WTC11 (cell line): ENCODE measurements around the gene FAM9C. TPM values are rescaled to one million over a fixed set of nuclear protein-coding genes. Genes with fewer than 3 reads are reported as not detected.

Source experiments
- ATAC-seq: fragments of 200-7000 bp; cut with Tn5 transposase; 2 replicates; pipeline ENCODE4 v1.10.0; 2021; ENCODE audit warnings: mild to moderate bottlenecking, moderate library complexity
- CTCF ChIA-PET: fragments of 300-600 bp; sonication (Branson Sonifier 250); formaldehyde crosslinking; loops from one replicate; lab custom pipeline; 2021; ENCODE audit warnings: antibody characterized with exemption; lab: Charles Lee
- POLR2A ChIA-PET: fragments of 350-600 bp; sonication (Branson Sonifier 250); formaldehyde crosslinking; loops from one replicate; lab custom pipeline; 2021; ENCODE audit warnings: antibody characterized with exemption; lab: Charles Lee
- DNase-seq: peaks from one replicate; pipeline ENCODE4 v3.0.0; 2021; ENCODE audit warnings: low spot score
- H3K27ac Mint-ChIP-seq: 2 replicates; pipeline ENCODE4 v1.8.0; 2021; ENCODE audit warnings: mixed read lengths
- H3K27me3 Mint-ChIP-seq: 2 replicates; pipeline ENCODE4 v1.8.0; 2021; ENCODE audit warnings: low read depth, mild to moderate bottlenecking, moderate library complexity, mixed read lengths
- H3K36me3 Mint-ChIP-seq: 2 replicates; pipeline ENCODE4 v1.8.0; 2021; ENCODE audit warnings: mixed read lengths
- H3K4me1 Mint-ChIP-seq: 2 replicates; pipeline ENCODE4 v1.8.0; 2022; ENCODE audit warnings: mixed read lengths
- H3K4me3 Mint-ChIP-seq: 2 replicates; pipeline ENCODE4 v1.8.0; 2021; ENCODE audit warnings: mild to moderate bottlenecking, moderate library complexity, mixed read lengths
- H3K9me3 Mint-ChIP-seq: 2 replicates; pipeline ENCODE4 v1.8.0; 2021; ENCODE audit warnings: mixed read lengths
- CREB1 ChIP-seq: sonication (generic); formaldehyde crosslinking; IDR thresholded peaks from 2 replicates; pipeline ENCODE4 v1.8.0; 2023; ENCODE audit warnings: mild to moderate bottlenecking, missing genetic modification reagents
- FOXJ3 ChIP-seq: sonication (generic); formaldehyde crosslinking; IDR thresholded peaks from 2 replicates; pipeline ENCODE4 v1.9.0; 2021; ENCODE audit warnings: missing genetic modification reagents, mild to moderate bottlenecking, borderline replicate concordance
- FOXK1 ChIP-seq: sonication (generic); formaldehyde crosslinking; IDR thresholded peaks from 2 replicates; pipeline ENCODE4 v1.8.0; 2022; ENCODE audit warnings: mild to moderate bottlenecking, moderate library complexity, missing genetic modification reagents
- GABPB1 ChIP-seq: sonication (generic); formaldehyde crosslinking; IDR thresholded peaks from 2 replicates; pipeline ENCODE4 v1.8.1; 2023; ENCODE audit warnings: mild to moderate bottlenecking, missing genetic modification reagents
- GRHL2 ChIP-seq: fragments of 250-450 bp; sonication (Bioruptor Pico); IDR thresholded peaks from 2 replicates; pipeline ENCODE4 v1.8.0; 2022; ENCODE audit warnings: mild to moderate bottlenecking, moderate library complexity; ENCODE audit not compliant: insufficient replicate concordance, severe bottlenecking
- HMGA2 ChIP-seq: fragments of 250-450 bp; sonication (Bioruptor Pico); IDR thresholded peaks from 2 replicates; pipeline ENCODE4 v1.4.0; 2021; ENCODE audit warnings: mild to moderate bottlenecking, moderate library complexity
- JUN ChIP-seq: sonication (generic); formaldehyde crosslinking; IDR thresholded peaks from 2 replicates; pipeline ENCODE4 v1.8.0; 2023; ENCODE audit warnings: mild to moderate bottlenecking, missing genetic modification reagents
- MYBL2 ChIP-seq: sonication (generic); formaldehyde crosslinking; IDR thresholded peaks from 2 replicates; pipeline ENCODE4 v1.8.1; 2023; ENCODE audit warnings: mild to moderate bottlenecking, moderate library complexity, missing genetic modification reagents
- NFATC4 ChIP-seq: fragments of 250-450 bp; sonication (Bioruptor Pico); IDR thresholded peaks from 2 replicates; pipeline ENCODE4 v1.9.0; 2021; ENCODE audit warnings: mild to moderate bottlenecking
- NFE2L1 ChIP-seq: sonication (generic); formaldehyde crosslinking; IDR thresholded peaks from 2 replicates; pipeline ENCODE4 v1.8.1; 2023; ENCODE audit warnings: missing genetic modification reagents
- NR3C1 ChIP-seq: sonication (generic); formaldehyde crosslinking; conservative IDR thresholded peaks from 2 replicates; pipeline ENCODE4 v1.8.1; 2023; ENCODE audit warnings: low read depth, mild to moderate bottlenecking, missing genetic modification reagents
- SP1 ChIP-seq: sonication (generic); formaldehyde crosslinking; conservative IDR thresholded peaks from 2 replicates; pipeline ENCODE4 v1.8.1; 2022; ENCODE audit warnings: missing genetic modification reagents
- TP53 ChIP-seq: sonication (generic); formaldehyde crosslinking; IDR thresholded peaks from 2 replicates; pipeline ENCODE4 v1.8.1; 2023; ENCODE audit warnings: mild to moderate bottlenecking, missing genetic modification reagents
- ZNF317 ChIP-seq: sonication (generic); formaldehyde crosslinking; IDR thresholded peaks from 2 replicates; pipeline ENCODE4 v1.8.1; 2023; ENCODE audit warnings: low read depth, mild to moderate bottlenecking, moderate library complexity, missing genetic modification reagents, borderline replicate concordance
- ZNF416 ChIP-seq: fragments of 250-450 bp; sonication (Bioruptor Pico); IDR thresholded peaks from 2 replicates; pipeline ENCODE4 v1.9.0; 2021; ENCODE audit warnings: mild to moderate bottlenecking, inconsistent platforms
- total RNA-seq: library from RNA; stranded (reverse); gene quantifications from 3 replicates; pipeline ENCODE4 v1.2.3, GENCODE V29; 2021
- TF ChIP-seq, protein P1 (sequence below): fragments of 250-450 bp; sonication (Bioruptor Pico); IDR thresholded peaks from 2 replicates; pipeline ENCODE4 v1.9.0; 2021; ENCODE audit warnings: mild to moderate bottlenecking
- TF ChIP-seq, protein P2 (sequence below): sonication (generic); formaldehyde crosslinking; IDR thresholded peaks from 2 replicates; pipeline ENCODE4 v1.8.1; 2023; ENCODE audit warnings: mild to moderate bottlenecking, missing genetic modification reagents
- TF ChIP-seq, protein P3 (sequence below): sonication (generic); formaldehyde crosslinking; conservative IDR thresholded peaks from 2 replicates; pipeline ENCODE4 v1.8.1; 2023; ENCODE audit warnings: mild to moderate bottlenecking, low read depth, missing genetic modification reagents, moderate library complexity
- TF ChIP-seq, protein P4 (sequence below): sonication (generic); formaldehyde crosslinking; IDR thresholded peaks from 2 replicates; pipeline ENCODE4 v1.8.0; 2023; ENCODE audit warnings: missing genetic modification reagents
- TF ChIP-seq, protein P5 (sequence below): fragments of 250-450 bp; sonication (Bioruptor Pico); IDR thresholded peaks from 2 replicates; pipeline ENCODE4 v2.1.2; 2022; ENCODE audit warnings: mild to moderate bottlenecking, moderate library complexity
- TF ChIP-seq, protein P6 (sequence below): sonication (generic); formaldehyde crosslinking; IDR thresholded peaks from 2 replicates; pipeline ENCODE4 v1.8.0; 2022; ENCODE audit warnings: mild to moderate bottlenecking, missing genetic modification reagents
- TF ChIP-seq, protein P7 (sequence below): sonication (generic); formaldehyde crosslinking; IDR thresholded peaks from 2 replicates; pipeline ENCODE4 v1.8.1; 2022; ENCODE audit warnings: mild to moderate bottlenecking, moderate library complexity, missing genetic modification reagents
- TF ChIP-seq, protein P8 (sequence below): fragments of 250-450 bp; sonication (Bioruptor Pico); IDR thresholded peaks from 2 replicates; pipeline ENCODE4 v1.8.0; 2021; ENCODE audit warnings: mild to moderate bottlenecking
- TF ChIP-seq, protein P9 (sequence below): sonication (generic); formaldehyde crosslinking; IDR thresholded peaks from 2 replicates; pipeline ENCODE4 v1.8.0; 2022; ENCODE audit warnings: mild to moderate bottlenecking, missing genetic modification reagents

FAM9C gene
- total RNA-seq, 1 experiment from 2014 or later = 0.28 TPM

DNA sequence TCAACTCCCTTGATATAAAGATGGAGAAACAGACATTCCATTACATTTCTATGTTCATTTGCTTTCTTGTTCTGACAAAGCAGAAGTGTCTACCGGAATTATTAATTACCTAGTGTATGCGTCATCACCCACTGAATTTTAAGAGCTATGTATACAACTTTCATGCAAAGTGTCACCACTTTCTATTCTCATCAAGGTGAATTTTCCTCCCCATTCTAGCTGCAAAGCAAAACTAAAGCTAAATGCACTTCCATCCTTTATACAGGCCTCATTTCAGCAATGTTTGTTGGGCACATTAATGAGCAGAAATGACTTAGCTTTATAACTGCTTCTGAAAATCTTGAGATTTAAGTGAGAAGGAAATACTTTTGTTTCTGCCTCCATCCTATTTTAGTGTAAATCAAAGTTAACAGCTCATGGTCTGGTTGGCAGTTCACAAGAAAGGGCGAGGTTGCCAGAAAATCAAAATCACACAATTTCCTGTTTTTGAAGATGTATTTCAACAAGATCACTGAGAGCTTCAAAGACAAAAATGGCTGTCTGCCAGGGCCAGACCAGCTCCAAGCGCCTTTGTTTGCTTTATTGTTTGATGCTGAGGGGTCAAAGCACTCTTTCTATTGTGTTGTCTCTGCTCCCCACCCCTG, 7.2 kb upstream of the FAM9C start (continued):
- TF ChIP-seq ZNF416 (CRISPR knock-in tag) (no peak), NFE2L1 (CRISPR knock-in tag) (no peak), SP1 (CRISPR knock-in tag) (no peak), NR3C1 (CRISPR knock-in tag) (no peak)
- TF ChIP-seq, protein P1, sequence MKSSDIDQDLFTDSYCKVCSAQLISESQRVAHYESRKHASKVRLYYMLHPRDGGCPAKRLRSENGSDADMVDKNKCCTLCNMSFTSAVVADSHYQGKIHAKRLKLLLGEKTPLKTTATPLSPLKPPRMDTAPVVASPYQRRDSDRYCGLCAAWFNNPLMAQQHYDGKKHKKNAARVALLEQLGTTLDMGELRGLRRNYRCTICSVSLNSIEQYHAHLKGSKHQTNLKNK = no peak

DNA sequence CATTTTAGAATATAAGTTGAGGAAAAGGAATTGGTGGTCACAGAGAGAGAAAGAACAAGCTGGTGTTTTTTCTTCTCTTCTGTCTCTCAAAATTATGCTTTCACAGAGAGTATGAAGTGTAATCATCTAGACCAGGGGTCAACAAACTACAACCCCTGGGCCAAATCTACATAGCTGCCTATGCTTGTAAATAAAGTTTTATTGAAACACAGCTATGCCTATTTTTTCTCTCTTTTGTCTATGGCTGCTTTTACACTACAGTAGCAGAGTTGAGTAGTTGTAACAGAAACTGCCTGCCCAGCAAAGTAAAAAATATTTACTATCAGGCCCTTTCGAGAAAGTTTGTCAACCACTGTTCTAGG, 6.7 kb upstream of the FAM9C start:
- ChIA-PET POLR2A (no interaction called here), CTCF (no interaction called here)
- no peak overlapping the region for H3K4me3 Mint-ChIP-seq
- DNase-seq = no peak
- H3K4me1 Mint-ChIP-seq = peaks cover 6% of the 10 kb centered on the region
- no peak overlapping the region for H3K27ac Mint-ChIP-seq
- peaks cover 6% of the 10 kb centered on the region for H3K9me3 Mint-ChIP-seq
- H3K36me3 Mint-ChIP-seq = peaks cover 8% of the 10 kb centered on the region
- TF ChIP-seq GABPB1 (CRISPR knock-in tag) (no peak), FOXK1 (CRISPR knock-in tag) (no peak), JUN (CRISPR knock-in tag) (no peak), HMGA2 (no peak), TP53 (CRISPR knock-in tag) (no peak)
- TF ChIP-seq, protein P2, sequence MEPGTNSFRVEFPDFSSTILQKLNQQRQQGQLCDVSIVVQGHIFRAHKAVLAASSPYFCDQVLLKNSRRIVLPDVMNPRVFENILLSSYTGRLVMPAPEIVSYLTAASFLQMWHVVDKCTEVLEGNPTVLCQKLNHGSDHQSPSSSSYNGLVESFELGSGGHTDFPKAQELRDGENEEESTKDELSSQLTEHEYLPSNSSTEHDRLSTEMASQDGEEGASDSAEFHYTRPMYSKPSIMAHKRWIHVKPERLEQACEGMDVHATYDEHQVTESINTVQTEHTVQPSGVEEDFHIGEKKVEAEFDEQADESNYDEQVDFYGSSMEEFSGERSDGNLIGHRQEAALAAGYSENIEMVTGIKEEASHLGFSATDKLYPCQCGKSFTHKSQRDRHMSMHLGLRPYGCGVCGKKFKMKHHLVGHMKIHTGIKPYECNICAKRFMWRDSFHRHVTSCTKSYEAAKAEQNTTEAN (CRISPR knock-in tag) = no peak
- TF ChIP-seq, all 79 proteins: peak for 0
- no peak for ATAC-seq
- H3K27me3 Mint-ChIP-seq = no peaks in the 10 kb centered on the region; the same call in 1 of the 2 replicates

DNA sequence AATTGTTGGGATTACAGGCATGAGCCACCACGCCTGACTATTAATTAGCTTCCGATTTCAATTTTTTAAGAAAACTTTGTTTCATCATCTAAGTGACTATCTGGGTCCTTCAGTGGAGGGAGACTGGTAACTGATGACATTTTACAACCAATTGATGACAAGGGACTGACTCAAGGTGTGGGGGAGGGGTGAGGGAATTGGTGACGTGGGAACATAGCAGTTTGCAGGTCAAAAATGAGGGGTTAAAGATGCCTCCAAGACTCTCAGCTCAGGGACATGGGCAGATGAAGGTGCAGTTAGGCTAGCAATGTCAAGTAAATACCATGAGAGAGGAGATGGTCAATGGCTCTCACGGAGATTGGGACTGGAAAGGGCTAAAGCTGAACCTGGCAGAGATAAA, 5.7 kb upstream of the FAM9C start:
- CTCF ChIA-PET = interaction anchor here (0.6 kb wide), 1 partner anchor 32 kb away, joined by 4 read pairs; no protein-coding TSS in a partner anchor
- peaks cover 8% of the 10 kb centered on the region for H3K36me3 Mint-ChIP-seq
- POLR2A ChIA-PET = no interaction called here
- H3K27me3 Mint-ChIP-seq = no peaks in the 10 kb centered on the region; the same call in 1 of the 2 replicates
- H3K4me3 Mint-ChIP-seq = no peak overlapping the region
- DNase-seq (no peak), ATAC-seq (no peak)
- H3K9me3 Mint-ChIP-seq = peaks cover 6% of the 10 kb centered on the region
- peaks cover 10% of the 10 kb centered on the region for H3K4me1 Mint-ChIP-seq
- no peak overlapping the region for H3K27ac Mint-ChIP-seq
- TF ChIP-seq, protein P3, sequence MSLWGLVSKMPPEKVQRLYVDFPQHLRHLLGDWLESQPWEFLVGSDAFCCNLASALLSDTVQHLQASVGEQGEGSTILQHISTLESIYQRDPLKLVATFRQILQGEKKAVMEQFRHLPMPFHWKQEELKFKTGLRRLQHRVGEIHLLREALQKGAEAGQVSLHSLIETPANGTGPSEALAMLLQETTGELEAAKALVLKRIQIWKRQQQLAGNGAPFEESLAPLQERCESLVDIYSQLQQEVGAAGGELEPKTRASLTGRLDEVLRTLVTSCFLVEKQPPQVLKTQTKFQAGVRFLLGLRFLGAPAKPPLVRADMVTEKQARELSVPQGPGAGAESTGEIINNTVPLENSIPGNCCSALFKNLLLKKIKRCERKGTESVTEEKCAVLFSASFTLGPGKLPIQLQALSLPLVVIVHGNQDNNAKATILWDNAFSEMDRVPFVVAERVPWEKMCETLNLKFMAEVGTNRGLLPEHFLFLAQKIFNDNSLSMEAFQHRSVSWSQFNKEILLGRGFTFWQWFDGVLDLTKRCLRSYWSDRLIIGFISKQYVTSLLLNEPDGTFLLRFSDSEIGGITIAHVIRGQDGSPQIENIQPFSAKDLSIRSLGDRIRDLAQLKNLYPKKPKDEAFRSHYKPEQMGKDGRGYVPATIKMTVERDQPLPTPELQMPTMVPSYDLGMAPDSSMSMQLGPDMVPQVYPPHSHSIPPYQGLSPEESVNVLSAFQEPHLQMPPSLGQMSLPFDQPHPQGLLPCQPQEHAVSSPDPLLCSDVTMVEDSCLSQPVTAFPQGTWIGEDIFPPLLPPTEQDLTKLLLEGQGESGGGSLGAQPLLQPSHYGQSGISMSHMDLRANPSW (CRISPR knock-in tag) = no peak
- no peak for TF ChIP-seq NFATC4
- TF ChIP-seq, protein P4, sequence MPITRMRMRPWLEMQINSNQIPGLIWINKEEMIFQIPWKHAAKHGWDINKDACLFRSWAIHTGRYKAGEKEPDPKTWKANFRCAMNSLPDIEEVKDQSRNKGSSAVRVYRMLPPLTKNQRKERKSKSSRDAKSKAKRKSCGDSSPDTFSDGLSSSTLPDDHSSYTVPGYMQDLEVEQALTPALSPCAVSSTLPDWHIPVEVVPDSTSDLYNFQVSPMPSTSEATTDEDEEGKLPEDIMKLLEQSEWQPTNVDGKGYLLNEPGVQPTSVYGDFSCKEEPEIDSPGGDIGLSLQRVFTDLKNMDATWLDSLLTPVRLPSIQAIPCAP (CRISPR knock-in tag) = no peak
- TF ChIP-seq, protein P5, sequence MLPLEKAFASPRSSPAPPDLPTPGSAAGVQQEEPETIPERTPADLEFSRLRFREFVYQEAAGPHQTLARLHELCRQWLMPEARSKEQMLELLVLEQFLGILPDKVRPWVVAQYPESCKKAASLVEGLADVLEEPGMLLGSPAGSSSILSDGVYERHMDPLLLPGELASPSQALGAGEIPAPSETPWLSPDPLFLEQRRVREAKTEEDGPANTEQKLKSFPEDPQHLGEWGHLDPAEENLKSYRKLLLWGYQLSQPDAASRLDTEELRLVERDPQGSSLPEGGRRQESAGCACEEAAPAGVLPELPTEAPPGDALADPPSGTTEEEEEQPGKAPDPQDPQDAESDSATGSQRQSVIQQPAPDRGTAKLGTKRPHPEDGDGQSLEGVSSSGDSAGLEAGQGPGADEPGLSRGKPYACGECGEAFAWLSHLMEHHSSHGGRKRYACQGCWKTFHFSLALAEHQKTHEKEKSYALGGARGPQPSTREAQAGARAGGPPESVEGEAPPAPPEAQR (CRISPR knock-in tag) = no peak
- TF ChIP-seq JUN (CRISPR knock-in tag) = no peak
- TF ChIP-seq GRHL2 = no peak
- TF ChIP-seq, protein P6, sequence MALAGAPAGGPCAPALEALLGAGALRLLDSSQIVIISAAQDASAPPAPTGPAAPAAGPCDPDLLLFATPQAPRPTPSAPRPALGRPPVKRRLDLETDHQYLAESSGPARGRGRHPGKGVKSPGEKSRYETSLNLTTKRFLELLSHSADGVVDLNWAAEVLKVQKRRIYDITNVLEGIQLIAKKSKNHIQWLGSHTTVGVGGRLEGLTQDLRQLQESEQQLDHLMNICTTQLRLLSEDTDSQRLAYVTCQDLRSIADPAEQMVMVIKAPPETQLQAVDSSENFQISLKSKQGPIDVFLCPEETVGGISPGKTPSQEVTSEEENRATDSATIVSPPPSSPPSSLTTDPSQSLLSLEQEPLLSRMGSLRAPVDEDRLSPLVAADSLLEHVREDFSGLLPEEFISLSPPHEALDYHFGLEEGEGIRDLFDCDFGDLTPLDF (CRISPR knock-in tag) = no peak
- TF ChIP-seq CREB1 (CRISPR knock-in tag) = no peak
- TF ChIP-seq FOXJ3 (CRISPR knock-in tag) = no peak
- TF ChIP-seq, protein P7, sequence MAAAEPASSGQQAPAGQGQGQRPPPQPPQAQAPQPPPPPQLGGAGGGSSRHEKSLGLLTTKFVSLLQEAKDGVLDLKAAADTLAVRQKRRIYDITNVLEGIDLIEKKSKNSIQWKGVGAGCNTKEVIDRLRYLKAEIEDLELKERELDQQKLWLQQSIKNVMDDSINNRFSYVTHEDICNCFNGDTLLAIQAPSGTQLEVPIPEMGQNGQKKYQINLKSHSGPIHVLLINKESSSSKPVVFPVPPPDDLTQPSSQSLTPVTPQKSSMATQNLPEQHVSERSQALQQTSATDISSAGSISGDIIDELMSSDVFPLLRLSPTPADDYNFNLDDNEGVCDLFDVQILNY (CRISPR knock-in tag) = no peak
- TF ChIP-seq, protein P8, sequence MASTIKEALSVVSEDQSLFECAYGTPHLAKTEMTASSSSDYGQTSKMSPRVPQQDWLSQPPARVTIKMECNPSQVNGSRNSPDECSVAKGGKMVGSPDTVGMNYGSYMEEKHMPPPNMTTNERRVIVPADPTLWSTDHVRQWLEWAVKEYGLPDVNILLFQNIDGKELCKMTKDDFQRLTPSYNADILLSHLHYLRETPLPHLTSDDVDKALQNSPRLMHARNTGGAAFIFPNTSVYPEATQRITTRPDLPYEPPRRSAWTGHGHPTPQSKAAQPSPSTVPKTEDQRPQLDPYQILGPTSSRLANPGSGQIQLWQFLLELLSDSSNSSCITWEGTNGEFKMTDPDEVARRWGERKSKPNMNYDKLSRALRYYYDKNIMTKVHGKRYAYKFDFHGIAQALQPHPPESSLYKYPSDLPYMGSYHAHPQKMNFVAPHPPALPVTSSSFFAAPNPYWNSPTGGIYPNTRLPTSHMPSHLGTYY (CRISPR knock-in tag) = no peak
- TF ChIP-seq, protein P9, sequence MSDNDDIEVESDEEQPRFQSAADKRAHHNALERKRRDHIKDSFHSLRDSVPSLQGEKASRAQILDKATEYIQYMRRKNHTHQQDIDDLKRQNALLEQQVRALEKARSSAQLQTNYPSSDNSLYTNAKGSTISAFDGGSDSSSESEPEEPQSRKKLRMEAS = no peak
- TF ChIP-seq MYBL2 = no peak
- no peak for TF ChIP-seq ZNF317 (CRISPR knock-in tag)
